ENCODE results near the gene DPEP2. TPM values are rescaled to one million over a fixed set of nuclear protein-coding genes. Genes with fewer than 3 reads are reported as not detected.
A peak's percentile ranks its signal among the peaks of the same experiment; 100 is the strongest.
"Not testable (repeated sequence)": the region's sequence is repeated elsewhere in the genome, so short reads cannot be mapped to it uniquely, and the experiment has no call there.

The DPEP2 gene
- polyA plus RNA-seq, 6 donors from 2014 or later = 57.3 to 125 (median 75.1) TPM

- Mint-ChIP-seq H3K9me3 (no peaks in the 10 kb centered on the region), H3K27ac (no peak overlapping the region)
These were observed 57.6 kb downstream of the DPEP2 start for GRCh38 chr16:67941469-67942199.

DNA sequence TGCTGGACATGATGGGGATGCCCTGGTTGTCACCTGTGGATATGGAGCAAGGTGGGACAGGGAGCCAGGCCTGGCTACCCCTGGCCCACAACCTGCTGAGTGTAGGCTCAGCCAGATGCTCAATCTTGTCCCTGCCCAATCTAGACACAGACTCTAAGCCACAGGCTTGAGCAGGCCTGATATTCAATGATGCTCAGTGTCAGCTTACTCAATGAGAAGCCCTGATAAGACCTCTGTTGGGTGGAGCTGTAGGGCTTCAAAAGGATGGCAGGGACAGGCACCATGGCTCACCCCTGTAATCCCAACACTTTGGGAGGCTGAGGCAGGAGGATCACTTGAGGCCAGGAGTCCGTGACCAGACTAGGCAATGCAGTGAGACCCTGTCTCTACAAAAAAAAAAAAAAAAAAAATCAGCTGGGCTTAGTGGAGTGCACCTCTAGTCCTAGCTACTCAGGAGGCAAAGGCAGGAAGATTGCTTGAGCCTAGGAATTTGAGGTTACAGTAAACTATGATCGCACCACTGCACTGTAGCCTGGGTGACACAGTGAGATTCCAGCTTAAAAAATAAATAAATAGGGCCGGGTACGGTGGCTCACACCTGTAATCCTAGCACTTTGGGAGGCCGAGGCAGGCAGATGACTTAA lies 58.7 kb downstream of the DPEP2 start:
- Mint-ChIP-seq H3K27ac (peak overlapping the region in 5 of 6 donors; percentile 26 to 86 (median 51)), H3K9me3 (no peaks in the 10 kb centered on the region), H3K27me3 (no peaks in the 10 kb centered on the region), H3K36me3 (peaks cover 0 to 4% of the 10 kb centered on the region in 2 donors), H3K4me1 (peaks cover 20 to 37% (median 24%) of the 10 kb centered on the region in 3 donors), H3K4me3 (peak overlapping the region in 4 of 8 donors; percentile 42 to 56 (median 47))
- no peak for DNase-seq
- no peak for ATAC-seq (ENCODE audit: low read depth in 2 of 2)

More at GRCh38 chr16:67941469-67942199, 57.6 kb downstream of the DPEP2 start:
- Mint-ChIP-seq H3K4me3 (no peak overlapping the region), H3K4me1 (peaks cover 16 to 33% (median 21%) of the 10 kb centered on the region in 3 donors), H3K27me3 (no peaks in the 10 kb centered on the region), H3K36me3 (no peaks in the 10 kb centered on the region)
- DNase-seq (no peak), ATAC-seq (ENCODE audit: low read depth in 2 of 2) (no peak)

DNA sequence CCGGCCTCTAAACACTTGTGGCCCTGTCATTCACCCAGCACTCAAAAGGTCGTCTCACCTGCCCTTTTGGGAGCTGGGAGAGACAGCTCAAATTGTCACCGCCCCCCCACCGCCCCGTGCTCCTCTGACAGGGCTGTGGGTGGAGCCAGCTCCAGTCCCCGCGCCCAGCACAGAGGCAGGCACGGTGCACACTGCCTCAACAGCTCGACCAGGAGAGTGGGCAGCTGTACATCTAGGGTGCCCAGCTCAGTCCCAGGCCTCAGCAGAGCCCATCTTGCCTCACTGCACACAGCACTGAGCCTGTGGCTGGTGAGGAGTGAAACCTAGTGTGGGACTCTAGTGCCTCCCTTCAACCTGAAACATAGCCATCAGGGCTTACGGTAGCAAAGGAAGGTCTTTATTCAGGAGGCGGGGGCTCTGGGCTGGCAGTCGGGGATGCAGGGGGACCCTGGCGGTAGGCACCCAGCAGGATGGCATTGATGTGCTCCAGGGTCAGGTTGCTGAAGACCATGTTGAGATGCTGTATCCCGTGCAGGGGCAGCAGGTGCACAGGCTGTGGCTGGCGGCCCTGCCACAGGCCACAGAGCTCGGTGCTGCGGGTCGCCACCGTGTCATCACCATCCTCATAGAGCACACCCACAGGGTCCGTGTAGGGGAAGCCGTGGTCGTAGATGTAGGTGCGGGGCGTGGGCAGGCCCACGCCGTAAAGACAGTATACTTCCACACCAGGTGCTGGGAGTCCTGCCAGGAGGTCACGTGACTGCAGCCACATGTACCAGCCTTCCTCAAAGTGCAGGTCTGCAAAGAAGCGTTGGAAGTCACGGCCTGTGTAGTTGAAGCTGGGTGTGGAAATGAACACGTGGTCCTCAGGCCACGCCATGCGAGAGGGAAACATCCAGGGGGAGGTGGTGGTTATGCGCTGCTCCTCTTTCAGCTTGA lies 59.5 kb downstream of the DPEP2 start:
- Mint-ChIP-seq H3K36me3 (peaks cover 0 to 10% of the 10 kb centered on the region in 2 donors), H3K27ac (peak overlapping the region in 5 of 6 donors; percentile 26 to 92 (median 81)), H3K4me1 (peaks cover 28 to 44% (median 32%) of the 10 kb centered on the region in 3 donors), H3K9me3 (no peaks in the 10 kb centered on the region), H3K27me3 (no peaks in the 10 kb centered on the region), H3K4me3 (peak overlapping the region in 6 of 8 donors; percentile 42 to 61 (median 52))
- DNase-seq (no peak), ATAC-seq (ENCODE audit: low read depth in 2 of 2) (no peak)

GRCh38 chr16:67937713-67938112 lies 61.6 kb downstream of the DPEP2 start:
- Mint-ChIP-seq H3K27ac (peak overlapping the region in 3 of 6 donors; percentile 32 to 97 (median 50)), H3K4me1 (peaks cover 32 to 42% (median 36%) of the 10 kb centered on the region in 3 donors), H3K36me3 (peaks cover 0 to 10% of the 10 kb centered on the region in 2 donors), H3K4me3 (peak overlapping the region in 7 of 8 donors; percentile 33 to 100 (median 99))
- ATAC-seq (ENCODE audit: low read depth in 2 of 2); H3K9me3 Mint-ChIP-seq; H3K27me3 Mint-ChIP-seq; DNase-seq: not testable (repeated sequence)

Other genes with a start within 250 kb of the DPEP2 start
- gene RANBP10, start 192.9 kb downstream of the DPEP2 start, polyA plus RNA-seq (ENCODE audit: low read depth in 6 of 6) = 10 to 100 TPM in 5 of 6 donors, 1 to 10 TPM in 1; 5.2 to 23.0 (median 11.7) TPM
- gene TSNAXIP1, start 192.6 kb downstream of the DPEP2 start, polyA plus RNA-seq (ENCODE audit: low read depth in 6 of 6) = not detected
- gene THAP11, start 157.2 kb downstream of the DPEP2 start, polyA plus RNA-seq (ENCODE audit: low read depth in 6 of 6) = 100 to 1,000 TPM in 5 of 6 donors, 10 to 100 TPM in 1; 83.6 to 113 (median 105) TPM
- 100 to 1,000 TPM; 126 to 148 (median 131) TPM for gene NUTF2, start 152.6 kb downstream of the DPEP2 start, polyA plus RNA-seq (ENCODE audit: low read depth in 6 of 6)
- 10 to 100 TPM in 3 of 6 donors, 1 to 10 TPM in 3; 7.6 to 15.1 (median 9.2) TPM for gene CENPT, start 151.8 kb downstream of the DPEP2 start, polyA plus RNA-seq (ENCODE audit: low read depth in 6 of 6)
- 10 to 100 TPM in 5 of 6 donors, 1 to 10 TPM in 1; 6.7 to 28.6 (median 20.2) TPM for gene EDC4, start 126.4 kb downstream of the DPEP2 start, polyA plus RNA-seq (ENCODE audit: low read depth in 6 of 6)
- under 1 TPM in 2 of 6 donors, not detected in 4; 0.64 to 0.90 TPM for gene NRN1L, start 114.6 kb downstream of the DPEP2 start, polyA plus RNA-seq (ENCODE audit: low read depth in 6 of 6)
- 10 to 100 TPM; 14.2 to 24.4 (median 17.4) TPM for gene PSKH1, start 106.2 kb downstream of the DPEP2 start, polyA plus RNA-seq (ENCODE audit: low read depth in 6 of 6)
- 1 to 10 TPM in 4 of 6 donors, under 1 TPM in 2; 0.65 to 3.2 (median 1.3) TPM for gene CTRL, start 67.6 kb downstream of the DPEP2 start, polyA plus RNA-seq (ENCODE audit: low read depth in 6 of 6)
- gene PSMB10, start 62.6 kb downstream of the DPEP2 start, polyA plus RNA-seq (ENCODE audit: low read depth in 6 of 6) = 100 to 1,000 TPM; 398 to 770 (median 477) TPM
- gene LCAT, start 55.4 kb downstream of the DPEP2 start, polyA plus RNA-seq (ENCODE audit: low read depth in 6 of 6) = 1 to 10 TPM in 2 of 6 donors, under 1 TPM in 2, not detected in 2; 0.30 to 4.2 (median 0.93) TPM
- gene SLC12A4, start 30.8 kb downstream of the DPEP2 start, polyA plus RNA-seq (ENCODE audit: low read depth in 6 of 6) = 1 to 10 TPM; 2.8 to 5.4 (median 3.7) TPM
- gene DPEP3, start 19.0 kb downstream of the DPEP2 start, polyA plus RNA-seq (ENCODE audit: low read depth in 6 of 6) = under 1 TPM in 4 of 6 donors, not detected in 2; 0.44 to 0.83 (median 0.55) TPM
- under 1 TPM in 1 of 6 donors, not detected in 5; 0.45 TPM for gene DPEP2NB, start 16.4 kb upstream of the DPEP2 start, polyA plus RNA-seq (ENCODE audit: low read depth in 6 of 6)
- 10 to 100 TPM; 39.8 to 71.5 (median 48.8) TPM for gene DDX28, start 23.7 kb upstream of the DPEP2 start, polyA plus RNA-seq (ENCODE audit: low read depth in 6 of 6)
- 10 to 100 TPM; 36.8 to 51.8 (median 49.9) TPM for gene DUS2, start 23.8 kb upstream of the DPEP2 start, polyA plus RNA-seq (ENCODE audit: low read depth in 6 of 6)
- gene NFATC3, start 85.9 kb upstream of the DPEP2 start, polyA plus RNA-seq (ENCODE audit: low read depth in 6 of 6) = 100 to 1,000 TPM in 2 of 6 donors, 10 to 100 TPM in 4; 74.8 to 147 (median 96.7) TPM
- 1 to 10 TPM in 2 of 6 donors, under 1 TPM in 3, not detected in 1; 0.32 to 2.8 (median 0.87) TPM for gene ESRP2, start 236.6 kb upstream of the DPEP2 start, polyA plus RNA-seq (ENCODE audit: low read depth in 6 of 6)
- 1 to 10 TPM in 5 of 6 donors, not detected in 1; 4.3 to 9.8 (median 5.8) TPM for gene PLA2G15, start 245.9 kb upstream of the DPEP2 start, polyA plus RNA-seq (ENCODE audit: low read depth in 6 of 6)

Measured in naive B cell (primary cell).